ENCODE measurements around the gene NXPH1.

The NXPH1 gene

DNA sequence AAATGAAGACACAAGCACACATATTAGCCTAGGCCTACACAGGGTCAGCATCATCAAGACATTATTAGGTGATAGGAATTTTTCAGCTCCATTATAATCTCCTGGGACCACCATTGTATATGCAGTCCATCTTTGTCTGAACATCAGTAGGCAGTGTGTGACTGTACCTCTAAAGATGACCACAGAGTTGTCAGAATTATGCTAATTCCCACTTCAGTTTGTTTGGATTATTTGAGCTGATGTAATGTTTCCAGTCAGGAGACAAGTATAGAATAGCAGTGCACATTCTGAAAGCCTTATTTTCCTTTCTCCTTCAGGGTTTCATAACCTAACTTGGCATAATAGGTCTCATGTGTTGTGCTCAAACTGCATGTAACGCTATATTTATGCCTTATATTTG lies 306.4 kb downstream of the NXPH1 start:
- DNase-seq = no peak

DNA sequence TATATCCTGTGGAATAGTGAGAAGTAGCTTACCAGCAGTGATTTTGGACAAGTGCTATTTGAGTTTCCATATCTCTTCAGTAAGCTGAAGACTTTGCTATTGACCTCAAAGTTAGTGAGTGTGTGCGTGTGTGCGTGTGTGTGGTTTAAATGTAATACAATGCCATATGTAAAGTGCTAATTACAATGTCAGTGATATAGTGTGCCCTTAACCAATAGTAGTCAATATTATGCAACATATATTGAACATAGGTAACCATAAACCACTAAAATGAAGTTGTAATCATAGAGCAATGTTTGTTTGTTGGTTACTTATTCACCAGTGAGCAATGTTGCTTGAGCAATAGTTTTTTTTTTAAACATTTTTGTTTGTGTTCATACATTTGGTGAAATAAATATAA lies 309.4 kb downstream of the NXPH1 start:
- no peak for DNase-seq

- no peak for DNase-seq
Observed at GRCh38 chr7:8747338-8747737, 313.9 kb downstream of the NXPH1 start.

GRCh38 chr7:8751557-8752231 lies 318.3 kb downstream of the NXPH1 start:
- DNase-seq = no peak

DNA sequence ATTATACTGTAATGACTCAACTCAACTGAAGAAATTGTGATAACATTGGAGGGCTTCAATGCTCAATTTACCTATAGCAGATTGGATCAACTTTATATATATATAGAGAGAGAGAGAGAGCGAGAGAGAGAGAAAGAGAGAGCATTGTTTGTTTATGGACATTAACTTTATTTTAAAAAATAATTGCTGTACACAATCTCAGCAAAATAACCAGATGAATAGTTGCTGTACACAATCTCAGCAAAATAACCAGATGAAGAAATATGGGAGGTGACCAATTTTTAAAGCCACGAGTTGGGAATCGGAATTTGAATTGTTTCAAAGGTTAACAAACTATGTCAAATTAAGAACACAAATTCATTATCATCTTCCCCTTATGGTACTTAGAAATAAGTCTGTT lies 319.9 kb downstream of the NXPH1 start:
- DNase-seq = no peak

- DNase-seq = no peak
Observed at GRCh38 chr7:8761731-8762130, 328.3 kb downstream of the NXPH1 start.

DNA sequence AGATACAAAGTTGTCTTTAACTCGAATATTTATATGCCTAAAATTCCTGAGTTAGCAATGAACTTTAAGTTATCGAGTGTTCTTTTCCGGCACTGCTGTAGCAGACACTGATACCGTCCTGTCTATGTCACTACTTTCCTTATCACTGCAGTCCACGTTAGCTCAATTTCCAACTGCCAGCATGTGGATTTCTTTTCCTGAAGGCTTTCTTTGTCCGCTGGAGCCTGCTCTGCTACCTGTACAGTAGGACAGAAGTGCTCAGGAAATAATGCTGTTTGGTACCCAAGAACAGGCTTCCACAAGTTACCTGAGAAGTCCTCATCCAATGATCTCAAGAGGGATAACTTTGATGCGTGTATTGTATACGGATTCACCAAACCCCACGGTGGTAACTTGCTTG lies 329.4 kb downstream of the NXPH1 start:
- DNase-seq = no peak

GRCh38 chr7:8765374-8765773 lies 332.0 kb downstream of the NXPH1 start:
- no peak for DNase-seq

DNA sequence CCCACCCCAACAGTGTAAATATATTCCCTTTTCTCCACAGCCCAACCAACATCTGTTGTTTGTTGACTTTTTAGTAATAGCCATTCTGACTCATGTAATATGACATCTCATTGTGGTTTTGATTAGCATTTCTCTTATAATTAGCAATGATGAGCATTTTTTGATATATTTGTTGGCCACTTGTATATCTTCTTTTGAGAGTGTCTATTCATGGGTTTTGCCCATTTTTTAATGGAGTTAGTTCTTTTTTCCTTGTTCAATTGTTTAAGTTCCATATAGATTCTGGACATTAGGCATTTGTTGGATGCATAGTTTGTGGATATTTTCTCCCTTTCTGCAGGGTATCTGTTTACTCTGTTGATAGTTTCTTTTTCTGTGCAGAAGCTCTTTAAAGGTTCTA lies 340.1 kb downstream of the NXPH1 start:
- DNase-seq = no peak

GRCh38 chr7:8778459-8778858 lies 345.1 kb downstream of the NXPH1 start:
- no peak for DNase-seq

GRCh38 chr7:8781166-8781565 lies 347.8 kb downstream of the NXPH1 start:
- DNase-seq = no peak

- DNase-seq = no peak
Observed at GRCh38 chr7:8783229-8783628, 349.8 kb downstream of the NXPH1 start.

- no peak for DNase-seq
Observed at GRCh38 chr7:8785081-8785480, 351.7 kb downstream of the NXPH1 start.

GRCh38 chr7:8800986-8801385 lies 367.6 kb downstream of the NXPH1 start:
- no peak for DNase-seq
